Lower leg skin (tissue), 3 donors: ENCODE results near the gene HBEGF.

Source experiments
- POLR2A ChIP-seq, 2 donors: fragments of 450-650 bp; IDR thresholded peaks; one replicate each; pipeline ENCODE4 v1.6.1; 2016 to 2017; ENCODE audit warnings: antibody characterized with exemption in 2 of 2, mild to moderate bottlenecking in 1 of 2, moderate library complexity in 1 of 2
- TF ChIP-seq, protein P1 (sequence below), 3 donors: fragments of 450-650 bp; IDR thresholded peaks; one replicate each; pipeline ENCODE4 v1.5.1; 2016; ENCODE audit warnings: antibody characterized with exemption in 3 of 3, mild to moderate bottlenecking in 3 of 3, moderate library complexity in 2 of 3

DNA sequence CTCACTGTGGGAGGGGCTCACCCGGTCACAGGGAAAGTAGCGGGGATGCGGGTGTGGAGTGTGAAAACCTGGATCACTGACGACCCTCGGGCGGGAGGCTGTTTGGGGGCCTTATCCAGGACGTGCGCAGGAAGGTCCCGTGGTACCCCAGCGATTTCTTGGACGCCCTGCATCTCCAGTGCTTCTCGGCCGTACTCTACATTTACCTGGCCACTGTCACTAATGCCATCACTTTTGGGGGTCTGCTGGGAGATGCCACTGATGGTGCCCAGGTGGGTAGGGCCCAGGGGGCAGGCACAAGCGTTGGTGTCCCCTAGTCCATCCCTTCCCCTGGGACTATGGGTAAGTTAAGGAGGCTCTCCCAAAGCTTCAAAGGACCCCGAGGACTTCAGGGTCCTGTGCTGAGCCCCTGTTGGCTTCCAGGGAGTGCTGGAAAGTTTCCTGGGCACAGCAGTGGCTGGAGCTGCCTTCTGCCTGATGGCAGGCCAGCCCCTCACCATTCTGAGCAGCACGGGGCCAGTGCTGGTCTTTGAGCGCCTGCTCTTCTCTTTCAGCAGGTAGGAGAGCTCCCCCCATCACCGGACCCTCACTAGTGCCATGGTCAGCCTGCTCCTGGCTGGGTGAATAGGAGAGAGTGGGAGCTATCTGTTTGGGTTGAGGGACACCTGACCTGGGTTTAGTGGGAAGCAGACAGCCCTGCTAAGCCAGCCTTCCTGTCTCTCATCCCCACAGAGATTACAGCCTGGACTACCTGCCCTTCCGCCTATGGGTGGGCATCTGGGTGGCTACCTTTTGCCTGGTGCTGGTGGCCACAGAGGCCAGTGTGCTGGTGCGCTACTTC is 17.4 kb upstream of the HBEGF start:
- TF ChIP-seq, protein P1, sequence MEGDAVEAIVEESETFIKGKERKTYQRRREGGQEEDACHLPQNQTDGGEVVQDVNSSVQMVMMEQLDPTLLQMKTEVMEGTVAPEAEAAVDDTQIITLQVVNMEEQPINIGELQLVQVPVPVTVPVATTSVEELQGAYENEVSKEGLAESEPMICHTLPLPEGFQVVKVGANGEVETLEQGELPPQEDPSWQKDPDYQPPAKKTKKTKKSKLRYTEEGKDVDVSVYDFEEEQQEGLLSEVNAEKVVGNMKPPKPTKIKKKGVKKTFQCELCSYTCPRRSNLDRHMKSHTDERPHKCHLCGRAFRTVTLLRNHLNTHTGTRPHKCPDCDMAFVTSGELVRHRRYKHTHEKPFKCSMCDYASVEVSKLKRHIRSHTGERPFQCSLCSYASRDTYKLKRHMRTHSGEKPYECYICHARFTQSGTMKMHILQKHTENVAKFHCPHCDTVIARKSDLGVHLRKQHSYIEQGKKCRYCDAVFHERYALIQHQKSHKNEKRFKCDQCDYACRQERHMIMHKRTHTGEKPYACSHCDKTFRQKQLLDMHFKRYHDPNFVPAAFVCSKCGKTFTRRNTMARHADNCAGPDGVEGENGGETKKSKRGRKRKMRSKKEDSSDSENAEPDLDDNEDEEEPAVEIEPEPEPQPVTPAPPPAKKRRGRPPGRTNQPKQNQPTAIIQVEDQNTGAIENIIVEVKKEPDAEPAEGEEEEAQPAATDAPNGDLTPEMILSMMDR (IDR thresholded peaks at IDR 0.05): no peak
- TF ChIP-seq POLR2A (IDR thresholded peaks at IDR 0.05): no peak
